H1 (cell line): ENCODE data around the gene MYLK. TPM values are rescaled to one million over a fixed set of nuclear protein-coding genes. Genes with fewer than 3 reads are reported as not detected.

Source experiments
- CTCF ChIA-PET: fragments of 300-600 bp; sonication (Branson Sonifier 250); formaldehyde crosslinking; loops from one replicate; lab custom pipeline; 2021; ENCODE audit not compliant: partially characterized antibody; lab: Charles Lee
- POLR2A ChIA-PET: fragments of 300-600 bp; sonication (Branson Sonifier 250); formaldehyde crosslinking; loops from one replicate; lab custom pipeline; 2021; ENCODE audit warnings: inconsistent platforms; ENCODE audit not compliant: partially characterized antibody; lab: Charles Lee
- DNase-seq, 2 experiments: peaks; one replicate each; pipeline versions ENCODE4 v3.0.0 to v3.0.0-alpha.2; 2010 to 2022; ENCODE audit warnings: low spot score in 2 of 2, low read depth in 1 of 2, mixed read lengths in 1 of 2
- FAIRE-seq: peaks from 2 replicates; lab custom pipeline; 2011; peaks lifted over from hg19 to GRCh38; lab: Jason Lieb, UNC
- H2AFZ ChIP-seq: 2 replicates; pipeline ENCODE4 v1.8.1; 2012; ENCODE audit warnings: low read length, inconsistent platforms
- H2AK5ac ChIP-seq: 2 replicates; pipeline ENCODE4 v1.6.1; 2013; ENCODE audit warnings: low read depth, low read length
- H2BK120ac ChIP-seq: replicated peaks from 2 replicates; pipeline ENCODE3; 2013; ENCODE audit warnings: low read depth, low read length, inconsistent platforms
- H2BK12ac ChIP-seq: 2 replicates; pipeline ENCODE4 v1.6.1; 2013; ENCODE audit warnings: low read depth, low read length
- H2BK15ac ChIP-seq: 2 replicates; pipeline ENCODE4 v1.6.1; 2013; ENCODE audit warnings: low read length
- H2BK20ac ChIP-seq: 2 replicates; pipeline ENCODE4 v1.6.1; 2013; ENCODE audit warnings: low read length
- H2BK5ac ChIP-seq: 2 replicates; pipeline ENCODE4 v1.6.1; 2013; ENCODE audit warnings: low read depth, low read length
- H3K14ac ChIP-seq: 2 replicates; pipeline ENCODE4 v1.6.1; 2013; ENCODE audit warnings: inconsistent platforms; ENCODE audit not compliant: insufficient read length
- H3K18ac ChIP-seq: 2 replicates; pipeline ENCODE4 v1.6.1; 2013; ENCODE audit warnings: low read length; ENCODE audit errors: extremely low read depth
- H3K23ac ChIP-seq: 2 replicates; pipeline ENCODE4 v1.6.1; 2013; ENCODE audit warnings: inconsistent platforms; ENCODE audit not compliant: insufficient read length
- H3K23me2 ChIP-seq: 2 replicates; pipeline ENCODE4 v1.6.1; 2013; ENCODE audit warnings: low read depth, low read length
- H3K27ac ChIP-seq: 2 replicates; pipeline ENCODE4 v1.6.1; 2011; ENCODE audit warnings: low read depth, low read length, inconsistent platforms
- H3K27me3 ChIP-seq, 4 experiments: replicated peaks in 1 of 4; 1 replicate in 1 of 4; 2 replicates in 3 of 4; pipeline versions ENCODE4 v1.6.1 to v1.8.1; 2011 to 2013; ENCODE audit warnings: low read length in 3 of 4, mild to moderate bottlenecking in 3 of 4, inconsistent platforms in 2 of 4, mixed read lengths in 2 of 4, moderate library complexity in 1 of 4; ENCODE audit not compliant: control insufficient read depth in 3 of 4, insufficient read depth in 3 of 4; ENCODE audit errors: extremely low read depth in 1 of 4
- H3K36me3 ChIP-seq, 4 experiments: 2 replicates each; pipeline versions ENCODE4 v1.6.1 to v1.8.1; 2011 to 2013; ENCODE audit warnings: mild to moderate bottlenecking in 4 of 4, low read length in 3 of 4, moderate library complexity in 2 of 4, control low read depth in 1 of 4, inconsistent platforms in 1 of 4; ENCODE audit not compliant: insufficient read depth in 4 of 4, control insufficient read depth in 2 of 4
- H3K4ac ChIP-seq: replicated peaks from 2 replicates; pipeline ENCODE3; 2013; ENCODE audit warnings: low read length, low read depth, mixed read lengths, inconsistent platforms; ENCODE audit not compliant: insufficient read length
- H3K4me1 ChIP-seq, 4 experiments: replicated peaks in 1 of 4; 1 replicate in 1 of 4; 2 replicates in 3 of 4; pipeline versions ENCODE4 v1.6.1 to v1.8.1; 2011 to 2013; ENCODE audit warnings: low read length in 3 of 4, inconsistent platforms in 2 of 4, mixed read lengths in 1 of 4; ENCODE audit not compliant: insufficient read depth in 4 of 4, control insufficient read depth in 3 of 4
- H3K4me2 ChIP-seq, 2 experiments: 2 replicates each; pipeline versions ENCODE4 v1.6.1 to v1.8.1; 2011 to 2013; ENCODE audit warnings: low read depth in 2 of 2, low read length in 2 of 2, control low read depth in 1 of 2, inconsistent platforms in 1 of 2, mild to moderate bottlenecking in 1 of 2; ENCODE audit not compliant: insufficient read depth in 1 of 2
- H3K4me3 ChIP-seq, 4 experiments: fragments of 200-600, 300-600 bp in 1 of 4; sonication (generic), shearing (Covaris generic), sonication (Bioruptor Twin) in 1 of 4; 2 replicates each; pipeline versions ENCODE4 v1.5.1 to v1.8.1; 2011 to 2016; ENCODE audit warnings: low read length in 4 of 4, low read depth in 3 of 4, control low read depth in 2 of 4, inconsistent platforms in 2 of 4, mild to moderate bottlenecking in 2 of 4, mixed read lengths in 1 of 4, moderate library complexity in 1 of 4; ENCODE audit not compliant: insufficient read depth in 2 of 4; ENCODE audit errors: extremely low read depth in 1 of 4
- H3K56ac ChIP-seq: replicated peaks from 2 replicates; pipeline ENCODE3; 2013; ENCODE audit warnings: low read depth, mild to moderate bottlenecking, mixed read lengths, low read length, inconsistent platforms; ENCODE audit not compliant: insufficient read length
- H3K79me1 ChIP-seq: 2 replicates; pipeline ENCODE4 v1.6.1; 2013; ENCODE audit warnings: low read depth, low read length, control low read depth
- H3K79me2 ChIP-seq, 2 experiments: 2 replicates each; pipeline versions ENCODE4 v1.6.1 to v1.8.1; 2012 to 2013; ENCODE audit warnings: low read length in 2 of 2, mild to moderate bottlenecking in 2 of 2, inconsistent platforms in 1 of 2; ENCODE audit not compliant: insufficient read depth in 2 of 2, control insufficient read depth in 1 of 2
- H3K9ac ChIP-seq, 4 experiments: replicated peaks in 1 of 4; 1 replicate in 1 of 4; 2 replicates in 3 of 4; pipeline versions ENCODE4 v1.6.1 to v1.8.1; 2011 to 2013; ENCODE audit warnings: low read depth in 3 of 4, low read length in 3 of 4, control low read depth in 2 of 4, mild to moderate bottlenecking in 2 of 4, moderate library complexity in 2 of 4, inconsistent platforms in 1 of 4; ENCODE audit errors: extremely low read depth in 1 of 4
- H3K9me3 ChIP-seq, 2 experiments: 2 replicates each; pipeline versions ENCODE4 v1.6.1 to v1.8.1; 2012 to 2013; ENCODE audit warnings: mild to moderate bottlenecking in 2 of 2, moderate library complexity in 2 of 2, control low read depth in 1 of 2, inconsistent platforms in 1 of 2, low read depth in 1 of 2, low read length in 1 of 2, mixed read lengths in 1 of 2; ENCODE audit not compliant: insufficient read depth in 2 of 2
- H4K20me1 ChIP-seq, 2 experiments: replicated peaks in 1 of 2; 2 replicates each; pipeline versions ENCODE3 to v1.8.1; 2011 to 2013; ENCODE audit warnings: inconsistent platforms in 2 of 2, low read length in 2 of 2, mild to moderate bottlenecking in 1 of 2; ENCODE audit not compliant: insufficient read depth in 2 of 2, control insufficient read depth in 1 of 2
- H4K5ac ChIP-seq: 2 replicates; pipeline ENCODE4 v1.6.1; 2013; ENCODE audit warnings: low read length, low read depth, mixed read lengths, inconsistent platforms; ENCODE audit not compliant: insufficient read length
- H4K8ac ChIP-seq: 2 replicates; pipeline ENCODE4 v1.8.0; 2013; ENCODE audit warnings: mild to moderate bottlenecking, moderate library complexity, low read length, inconsistent platforms; ENCODE audit not compliant: insufficient read depth; ENCODE audit errors: extremely low read depth
- H4K91ac ChIP-seq: replicated peaks from 2 replicates; pipeline ENCODE3; 2013; ENCODE audit warnings: low read length, mixed read lengths, inconsistent platforms; ENCODE audit not compliant: insufficient read length
- BACH1 ChIP-seq: IDR thresholded peaks from 2 replicates; pipeline ENCODE4 v1.6.1; 2012; ENCODE audit warnings: low read length, improper control_type of control experiment
- CREB1 ChIP-seq: IDR thresholded peaks from 2 replicates; pipeline ENCODE4 v1.6.1; 2012; ENCODE audit warnings: inconsistent platforms
- CTBP2 ChIP-seq: IDR thresholded peaks from 2 replicates; pipeline ENCODE4 v1.7.0; 2011; ENCODE audit warnings: borderline replicate concordance, mild to moderate bottlenecking, moderate library complexity, mixed read lengths, low read length; ENCODE audit not compliant: insufficient read depth, insufficient read length
- EP300 ChIP-seq, 2 experiments: IDR thresholded peaks; 1 replicate in 1 of 2; 2 replicates in 1 of 2; pipeline ENCODE4 v1.6.1; 2011 to 2012; ENCODE audit warnings: low read depth in 2 of 2, low read length in 2 of 2, mild to moderate bottlenecking in 2 of 2, borderline replicate concordance in 1 of 2, inconsistent platforms in 1 of 2, moderate library complexity in 1 of 2
- EZH2 ChIP-seq: fragments of 200-600 bp; sonication (generic); IDR thresholded peaks from 2 replicates; pipeline ENCODE4 v1.7.1; 2012; ENCODE audit warnings: low read depth, mild to moderate bottlenecking, moderate library complexity, low read length, inconsistent platforms; ENCODE audit not compliant: severe bottlenecking
- KDM4A ChIP-seq: IDR thresholded peaks from one replicate; pipeline ENCODE4 v1.7.1; 2012; ENCODE audit warnings: low read depth, mild to moderate bottlenecking, moderate library complexity, low read length, inconsistent platforms; ENCODE audit not compliant: severe bottlenecking
- POLR2A ChIP-seq, 2 experiments: IDR thresholded peaks; 1 replicate in 1 of 2; 2 replicates in 1 of 2; pipeline ENCODE4 v1.6.1; 2011; ENCODE audit warnings: low read depth in 2 of 2, low read length in 2 of 2, mild to moderate bottlenecking in 2 of 2; ENCODE audit errors: control extremely low read depth in 1 of 2
- SIRT6 ChIP-seq: IDR thresholded peaks from one replicate; pipeline ENCODE4 v1.7.1; 2012; ENCODE audit warnings: low read length, inconsistent platforms
- YY1 ChIP-seq: IDR thresholded peaks from 2 replicates; pipeline ENCODE4 v1.6.1; 2011; ENCODE audit warnings: low read depth, mild to moderate bottlenecking, low read length
- WGBS, 2 experiments: shearing (Covaris generic) in 1 of 2; methylation state at CpG; one replicate each; pipeline versions ENCODE4 v1.1.6 to v1.1.7; 2013 to 2015; ENCODE audit warnings: low lambda C conversion rate in 2 of 2, mixed read lengths in 2 of 2, inconsistent platforms in 1 of 2, low coverage in 1 of 2, missing lambda C conversion rate in 1 of 2; ENCODE audit not compliant: insufficient replicate concordance in 2 of 2, insufficient coverage in 1 of 2, insufficient read length in 1 of 2; ENCODE audit errors: extremely low coverage in 1 of 2, missing lambda C conversion rate in 1 of 2; 5-methylcytosine and 5-hydroxymethylcytosine counted together
- polyA plus RNA-seq, 7 experiments: library from polyadenylated mRNA; depleted of rRNA in 3 of 7; stranded (reverse) in 5 of 7; unstranded in 2 of 7; fragments of >200 nt in 5 of 7; fragments of 200-250 nt in 2 of 7; gene quantifications; 1 replicate in 5 of 7; 2 replicates in 1 of 7; 4 replicates in 1 of 7; pipeline versions ENCODE4 v1.2.1 to v1.2.3, GENCODE V29; 2011 to 2013; ENCODE audit warnings: missing spikeins in 2 of 7, mixed read lengths in 2 of 7
- total RNA-seq: library from RNA; stranded (reverse); fragmentation: NEBNext Ultra II Directional; extraction: Animal tissue kit (Norgen Biotek cat#: 25700); gene quantifications from 2 replicates; pipeline ENCODE4 v1.2.1, GENCODE V29; 2021
- TF ChIP-seq, protein P1 (sequence below), 3 experiments: IDR thresholded peaks; 1 replicate in 2 of 3; 2 replicates in 1 of 3; pipeline versions ENCODE4 v1.5.1 to v1.6.1; 2011; ENCODE audit warnings: low read length in 3 of 3, mild to moderate bottlenecking in 3 of 3, inconsistent platforms in 2 of 3, low read depth in 1 of 3, moderate library complexity in 1 of 3; ENCODE audit not compliant: insufficient read depth in 1 of 3; ENCODE audit errors: control extremely low read depth in 1 of 3

Gene MYLK
- total and polyA plus RNA-seq, 2 of the 8 experiments (the other 6 are each of a cell fraction or from before 2014, with no cell fraction given): 11.6 to 21.3 TPM

DNA sequence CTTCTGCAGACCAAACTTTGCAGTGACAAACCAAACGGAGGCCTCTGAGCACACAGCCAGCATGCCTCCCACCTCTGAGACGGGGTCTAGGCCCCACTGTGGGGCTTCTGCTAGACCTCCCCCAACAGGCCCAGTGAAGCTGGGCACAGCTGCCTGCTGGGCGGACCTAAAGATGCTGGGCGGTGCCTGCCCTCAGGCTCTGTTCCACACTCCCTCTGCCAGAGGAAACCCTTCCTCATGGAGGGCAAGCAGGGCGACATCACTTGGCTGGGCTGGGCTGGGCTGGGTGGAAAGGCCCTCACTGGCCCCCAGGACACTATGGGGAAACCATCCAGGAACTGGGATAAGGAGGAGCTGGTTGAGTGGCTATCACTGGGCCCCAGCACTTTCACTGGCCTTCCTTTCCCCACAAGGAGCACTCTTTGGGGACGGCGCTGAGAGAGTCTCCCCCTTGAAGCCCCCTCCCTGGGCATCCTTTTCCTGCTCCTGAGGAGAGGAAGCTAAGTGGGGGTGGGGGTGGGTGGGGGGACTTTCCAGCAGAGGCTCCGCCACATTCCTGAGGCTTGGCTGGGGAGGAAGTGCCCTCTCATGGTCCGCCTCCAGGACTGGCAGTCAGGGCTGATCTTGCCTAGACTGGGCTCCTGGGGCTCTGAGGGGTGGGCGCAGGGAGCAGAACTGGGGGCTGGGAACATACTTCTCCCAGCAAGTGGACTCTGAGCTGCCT lies 201.2 kb downstream of the MYLK start:
- Histone ChIP-seq H3K79me1 (no peaks in the 10 kb centered on the region), H3K23me2 (no peaks in the 10 kb centered on the region), H3K4me2 (no peak overlapping the region), H2BK120ac (no peak overlapping the region), H2AK5ac (no peak overlapping the region), H3K18ac (no peak overlapping the region), H3K9ac (no peak overlapping the region), H3K27ac (no peak overlapping the region), H4K8ac (peak overlapping the region; percentile 11; the same call in 1 of the 2 replicates), H2BK12ac (no peak overlapping the region), H3K4ac (no peak overlapping the region), H3K14ac (no peak overlapping the region), H3K79me2 (no peaks in the 10 kb centered on the region), H4K5ac (no peak overlapping the region), H3K36me3 (peaks cover 0 to 3% (median 0%) of the 10 kb centered on the region in 4 experiments; a peak in 1 of 8 replicates), H2BK5ac (no peak overlapping the region), H2AFZ (no peak overlapping the region), H3K4me3 (no peak overlapping the region), H3K27me3 (no peaks in the 10 kb centered on the region), H3K23ac (no peak overlapping the region), H3K4me1 (peaks cover 0 to 7% (median 2%) of the 10 kb centered on the region in 4 experiments; a peak in 2 of 7 replicates), H4K91ac (no peak overlapping the region), H3K9me3 (no peaks in the 10 kb centered on the region; a peak in 1 of 4 replicates), H2BK20ac (no peak overlapping the region), H4K20me1 (no peaks in the 10 kb centered on the region), H3K56ac (no peak overlapping the region), H2BK15ac (no peak overlapping the region)
- DNase-seq: no peak
- ChIA-PET CTCF (interaction anchor here (2.1 to 51.6 kb wide), 4 partner anchors 10 to 40 kb away, joined by 10 to 1463 read pairs (median 33); no protein-coding TSS in a partner anchor), POLR2A (interaction anchor here (0.9 kb wide), 1 partner anchor 9 kb away, joined by 4 read pairs; no protein-coding TSS in a partner anchor)
- 87% methylated on average over 5 of the region's 10 CpGs; no CpG with 5 or more reads in 1 of the 2 experiments for WGBS, 2 experiments
- no peak for FAIRE-seq
- TF ChIP-seq EZH2 (no peak), POLR2A (IDR thresholded peaks at IDR 0.05; ENCODE audit: control extremely low read depth in 1 of 2, low read depth in 2 of 2, low read length in 2 of 2) (no peak), CTBP2 (no peak), SIRT6 (no peak), BACH1 (no peak), EP300 (IDR thresholded peaks at IDR 0.05; ENCODE audit: borderline replicate concordance in 1 of 2, low read depth in 2 of 2, low read length in 2 of 2) (no peak), KDM4A (no peak), CREB1 (no peak), YY1 (no peak)
- TF ChIP-seq, protein P1, sequence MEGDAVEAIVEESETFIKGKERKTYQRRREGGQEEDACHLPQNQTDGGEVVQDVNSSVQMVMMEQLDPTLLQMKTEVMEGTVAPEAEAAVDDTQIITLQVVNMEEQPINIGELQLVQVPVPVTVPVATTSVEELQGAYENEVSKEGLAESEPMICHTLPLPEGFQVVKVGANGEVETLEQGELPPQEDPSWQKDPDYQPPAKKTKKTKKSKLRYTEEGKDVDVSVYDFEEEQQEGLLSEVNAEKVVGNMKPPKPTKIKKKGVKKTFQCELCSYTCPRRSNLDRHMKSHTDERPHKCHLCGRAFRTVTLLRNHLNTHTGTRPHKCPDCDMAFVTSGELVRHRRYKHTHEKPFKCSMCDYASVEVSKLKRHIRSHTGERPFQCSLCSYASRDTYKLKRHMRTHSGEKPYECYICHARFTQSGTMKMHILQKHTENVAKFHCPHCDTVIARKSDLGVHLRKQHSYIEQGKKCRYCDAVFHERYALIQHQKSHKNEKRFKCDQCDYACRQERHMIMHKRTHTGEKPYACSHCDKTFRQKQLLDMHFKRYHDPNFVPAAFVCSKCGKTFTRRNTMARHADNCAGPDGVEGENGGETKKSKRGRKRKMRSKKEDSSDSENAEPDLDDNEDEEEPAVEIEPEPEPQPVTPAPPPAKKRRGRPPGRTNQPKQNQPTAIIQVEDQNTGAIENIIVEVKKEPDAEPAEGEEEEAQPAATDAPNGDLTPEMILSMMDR (IDR thresholded peaks at IDR 0.05; ENCODE audit: control extremely low read depth in 1 of 3, insufficient read depth in 1 of 3, low read depth in 1 of 3, low read length in 3 of 3): no peak
